Stimulated activated CD8-positive, alpha-beta memory T cell treated with anti-CD3 and anti-CD28 coated beads, Interleukin-12 subunit alpha, Interleukin-12 subunit beta, amount 100 ng/mL, for 24 hours (primary cell): ENCODE measurements around the gene METTL14.

Experiments
- DNase-seq: peaks from one replicate; pipeline ENCODE4 v3.0.0-alpha.2; 2020; ENCODE audit errors: extremely low read depth

The METTL14 gene

GRCh38 chr4:118758293-118758692, 73.1 kb downstream of the METTL14 start:
- no peak for DNase-seq

GRCh38 chr4:118759481-118759880, 74.3 kb downstream of the METTL14 start:
- DNase-seq: no peak

DNA sequence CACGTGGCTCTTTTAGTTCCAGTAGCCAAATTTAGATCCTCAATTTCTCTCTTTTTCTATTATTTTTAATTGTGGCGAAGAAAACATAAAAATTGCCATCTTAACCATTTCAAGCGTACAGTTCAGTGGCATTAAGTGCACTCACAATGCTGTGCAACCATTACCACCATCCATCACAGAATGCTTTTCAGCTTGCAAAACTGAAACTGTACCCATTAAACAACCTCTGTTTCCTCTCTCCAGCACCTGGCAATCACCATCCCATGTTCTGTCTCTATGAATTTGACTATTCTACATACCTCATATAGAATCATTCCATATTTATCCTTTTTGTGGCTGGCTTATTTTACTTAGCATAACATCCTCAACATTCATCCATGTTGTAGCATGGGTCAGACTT, 74.9 kb downstream of the METTL14 start:
- DNase-seq: no peak

GRCh38 chr4:118760493-118760892, 75.3 kb downstream of the METTL14 start:
- no peak for DNase-seq

GRCh38 chr4:118761397-118762016, 76.3 kb downstream of the METTL14 start:
- DNase-seq: no peak

DNA sequence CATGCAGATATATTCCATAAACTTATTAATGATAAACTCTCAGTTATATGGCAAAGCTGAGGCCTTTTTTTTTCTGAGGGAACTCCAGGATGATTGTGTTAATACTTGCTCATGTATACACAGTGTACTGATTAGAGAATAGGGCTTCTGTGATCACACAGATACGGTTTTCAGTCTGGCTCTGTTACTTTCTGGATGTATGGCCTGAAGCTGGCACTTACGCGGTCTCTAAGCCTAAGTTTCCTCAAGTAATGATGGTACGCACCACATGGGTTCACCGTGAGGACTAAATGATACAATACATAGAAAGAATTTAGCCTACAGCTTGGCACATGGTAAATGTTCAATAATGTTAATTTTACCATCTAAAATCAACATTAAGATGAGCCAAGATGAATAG, 77.0 kb downstream of the METTL14 start:
- no peak for DNase-seq

- DNase-seq: no peak
These were observed 77.7 kb downstream of the METTL14 start for GRCh38 chr4:118762730-118763477.
